Stimulated activated CD4-positive, alpha-beta T cell treated with anti-CD3 and anti-CD28 coated beads, Interleukin-15, amount 100 ng/mL, for 24 hours (primary cell): Measurements from ENCODE around the gene WRAP73.
"Not testable (repeated sequence)": the region's sequence is repeated elsewhere in the genome, so short reads cannot be mapped to it uniquely, and the experiment has no call there.

Experiments
- DNase-seq: peaks from one replicate; pipeline ENCODE4 v3.0.0-alpha.2; 2020

WRAP73 gene

DNA sequence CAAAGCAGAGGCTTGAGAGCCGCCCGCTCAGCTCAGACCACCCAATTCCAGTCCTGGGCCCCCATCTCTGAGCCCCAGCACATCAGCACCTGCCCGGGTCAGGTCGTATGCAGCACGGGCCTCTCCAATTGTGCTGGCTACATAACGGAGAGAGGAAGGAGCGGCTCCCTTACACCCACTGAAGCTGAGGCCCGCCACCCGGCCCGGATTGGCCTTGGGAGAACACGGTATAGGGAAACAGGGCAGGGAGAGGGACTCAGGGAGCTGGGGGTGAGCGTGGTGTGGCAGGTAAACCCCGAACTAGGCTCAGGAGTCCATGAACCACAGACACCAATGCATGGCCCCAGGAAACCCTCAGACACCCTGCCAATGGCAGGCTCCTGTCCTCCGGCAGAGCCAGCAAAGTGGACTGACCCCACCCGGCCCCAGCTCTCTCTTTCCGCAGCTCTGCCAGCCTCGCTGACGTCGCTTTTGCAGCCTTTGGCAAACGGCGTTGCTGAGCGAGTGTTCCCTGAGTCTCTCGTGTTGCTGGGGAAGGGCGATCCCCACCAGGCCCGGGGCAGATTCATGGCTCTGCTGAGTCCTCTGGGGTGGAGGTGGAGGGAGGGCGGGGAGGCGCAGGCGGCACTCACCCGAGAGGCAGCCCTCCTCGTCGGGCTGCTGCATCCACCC lies 55.1 kb downstream of the WRAP73 start:
- DNase-seq = no peak

DNA sequence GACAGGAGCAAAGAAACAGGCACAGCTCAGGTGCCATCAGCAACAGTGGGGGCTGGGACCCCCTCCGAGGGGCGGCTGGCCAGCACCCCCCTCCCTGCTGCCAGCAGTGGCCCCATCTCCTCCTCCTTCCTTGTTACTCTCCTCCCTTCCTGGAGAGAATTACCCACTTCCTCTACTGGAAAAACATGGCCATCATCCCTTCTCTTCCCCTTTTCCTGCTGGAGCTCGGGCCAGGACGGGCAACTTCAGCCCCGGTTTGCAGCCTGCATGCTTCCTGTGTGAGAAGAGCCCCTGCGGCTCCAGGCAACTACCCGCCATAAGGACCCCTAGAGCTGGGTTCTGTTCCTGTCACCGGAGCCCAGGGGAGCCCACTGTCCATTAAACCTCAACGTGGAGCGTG lies 56.2 kb downstream of the WRAP73 start:
- DNase-seq = no peak

DNA sequence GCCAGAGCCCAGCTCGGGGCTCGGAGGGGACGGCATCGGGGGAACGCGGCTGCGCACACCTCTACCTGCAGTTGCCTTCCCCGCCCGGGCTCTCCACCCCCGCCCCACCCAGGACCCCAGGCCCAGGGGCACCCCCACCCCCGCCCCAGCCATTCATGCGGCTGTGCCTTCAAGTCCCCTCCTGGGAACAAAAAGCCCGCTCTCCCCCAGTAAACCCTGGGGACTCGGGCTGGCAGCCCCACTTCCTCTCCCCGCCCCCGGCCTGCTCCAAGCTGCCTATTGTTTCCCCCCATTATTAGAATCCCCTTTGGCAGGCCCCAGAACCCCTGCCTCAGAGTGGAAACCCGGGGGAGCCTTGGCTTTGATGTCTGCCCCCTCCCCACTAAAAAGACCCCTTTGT lies 56.6 kb downstream of the WRAP73 start:
- DNase-seq = no peak

DNA sequence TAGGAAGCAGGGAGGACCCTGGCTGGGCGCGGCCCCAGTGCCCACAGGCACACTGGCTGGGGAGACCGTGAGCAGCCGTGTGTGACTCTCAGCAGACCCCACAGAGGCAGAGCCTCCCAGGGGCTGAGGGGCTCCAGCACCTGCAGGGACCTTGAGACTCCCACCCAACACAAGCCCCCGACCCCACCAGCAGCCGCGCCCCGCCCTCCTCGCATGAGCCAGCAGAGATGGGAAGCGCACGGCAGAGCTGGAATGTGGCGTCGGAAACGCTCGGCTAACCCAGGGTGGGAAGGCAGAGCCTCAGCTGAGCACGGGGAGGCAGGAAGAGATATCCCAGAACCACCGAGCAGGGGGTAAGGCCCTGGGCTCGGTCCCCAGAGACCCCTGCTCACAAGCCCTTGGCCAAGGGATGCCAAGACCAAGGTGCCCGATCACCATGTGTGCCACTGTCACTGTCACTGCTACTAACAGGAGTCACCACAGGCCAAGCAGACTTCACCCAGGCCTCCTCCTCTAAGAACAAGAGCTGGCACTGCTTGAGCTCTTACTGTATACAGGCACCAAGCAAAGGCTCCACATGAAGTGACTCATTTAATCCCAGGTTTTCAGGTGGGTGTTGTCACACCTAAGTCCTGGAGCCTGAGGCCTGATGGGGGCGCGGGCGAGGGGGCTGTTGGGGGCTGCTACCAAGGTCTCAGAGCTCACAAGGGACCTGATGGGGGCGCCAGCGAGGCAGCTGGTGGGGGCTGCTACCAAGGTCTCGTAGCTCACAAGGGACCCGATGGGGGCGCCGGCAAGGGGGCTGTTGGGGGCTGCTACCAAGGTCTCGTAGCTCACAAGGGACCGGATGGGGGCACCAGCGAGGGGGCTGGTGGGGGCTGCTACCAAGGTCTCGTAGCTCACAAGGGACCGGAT lies 58.7 kb downstream of the WRAP73 start:
- no peak for DNase-seq

DNA sequence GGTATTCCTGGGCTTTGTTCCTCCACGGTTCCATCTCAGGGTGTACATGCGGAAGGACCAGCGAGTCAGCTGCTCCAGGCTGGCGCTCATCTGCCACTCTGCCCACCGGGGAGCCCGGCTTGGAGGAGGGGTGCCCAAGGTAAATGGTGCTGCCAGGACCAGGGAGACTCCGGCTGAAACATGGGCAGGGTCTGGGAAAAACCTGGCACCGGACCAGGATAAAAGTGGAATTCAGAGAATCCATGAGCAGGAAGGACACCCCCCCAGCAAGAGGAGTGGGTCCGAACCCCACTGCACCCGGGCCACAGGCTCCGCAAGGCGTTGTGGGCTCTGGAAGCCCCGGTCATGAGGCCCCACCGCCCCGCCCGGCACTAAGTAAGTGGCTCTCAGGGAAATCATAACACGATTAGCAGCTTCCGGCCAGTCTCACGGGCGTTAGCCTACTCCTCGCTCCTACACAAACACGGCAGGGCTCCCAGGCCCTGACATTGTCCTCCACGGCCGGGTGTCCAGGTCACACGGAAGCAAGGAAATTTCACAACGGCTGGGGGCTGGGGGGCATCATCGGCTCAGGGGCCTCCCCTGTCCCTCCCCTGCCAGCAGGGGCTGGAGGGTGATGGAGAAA lies 59.7 kb downstream of the WRAP73 start:
- DNase-seq = no peak

DNA sequence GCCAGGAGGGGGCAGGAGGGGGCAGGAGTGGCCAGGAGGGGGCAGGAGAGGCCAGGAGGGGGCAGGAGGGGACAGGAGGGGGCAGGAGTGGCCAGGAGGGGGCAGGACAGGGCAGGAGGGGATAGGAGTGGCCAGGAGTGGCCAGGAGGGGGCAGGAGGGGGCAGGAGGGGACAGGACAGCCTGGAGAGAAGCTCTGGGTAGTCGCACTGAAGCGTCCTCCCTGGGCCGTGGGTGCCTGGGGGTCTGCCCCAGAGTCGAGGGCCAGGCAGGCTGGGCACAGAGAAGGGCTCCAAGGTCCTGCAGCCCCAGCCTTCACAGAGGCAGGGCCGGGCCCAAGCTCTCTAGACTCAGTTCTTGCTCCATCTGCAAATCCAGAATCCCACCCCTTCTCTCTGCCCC lies 61.5 kb downstream of the WRAP73 start:
- DNase-seq = no peak

DNA sequence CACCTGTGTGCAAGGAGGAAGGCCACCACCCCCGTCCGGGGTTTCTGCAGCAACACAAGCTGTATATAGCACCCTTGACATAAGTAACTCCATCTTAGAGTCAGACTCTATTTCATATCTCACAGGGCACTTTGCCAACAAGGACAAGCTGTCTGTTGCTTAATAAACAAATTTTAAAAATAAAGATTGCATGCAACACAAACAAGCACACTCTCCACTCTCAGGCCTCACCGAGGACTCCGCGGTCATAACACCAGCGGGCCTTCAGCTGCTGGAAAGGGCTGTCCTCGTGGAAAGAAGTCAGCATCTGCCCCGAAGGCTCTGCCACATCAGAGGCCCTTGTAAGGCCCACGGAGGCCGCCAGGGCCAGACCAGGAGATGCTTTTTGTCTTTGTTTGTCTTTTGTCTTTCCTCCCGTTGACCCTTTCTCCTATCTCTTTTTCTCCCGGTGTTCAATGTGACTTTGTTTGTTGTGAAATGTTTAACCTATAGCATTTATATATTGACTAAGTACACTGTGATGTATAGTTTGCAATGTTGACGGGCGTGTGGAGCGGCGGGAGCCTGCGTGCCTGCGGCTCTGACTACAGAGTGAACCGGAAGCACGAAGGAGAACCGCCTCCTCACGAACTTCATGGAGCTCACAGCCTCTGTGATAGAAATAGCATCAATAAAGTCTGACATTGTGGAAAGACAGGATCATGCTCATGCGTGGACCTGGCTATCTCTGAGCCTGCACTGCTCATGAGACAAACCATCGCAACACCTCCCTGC lies 62.7 kb downstream of the WRAP73 start:
- DNase-seq = no peak

DNA sequence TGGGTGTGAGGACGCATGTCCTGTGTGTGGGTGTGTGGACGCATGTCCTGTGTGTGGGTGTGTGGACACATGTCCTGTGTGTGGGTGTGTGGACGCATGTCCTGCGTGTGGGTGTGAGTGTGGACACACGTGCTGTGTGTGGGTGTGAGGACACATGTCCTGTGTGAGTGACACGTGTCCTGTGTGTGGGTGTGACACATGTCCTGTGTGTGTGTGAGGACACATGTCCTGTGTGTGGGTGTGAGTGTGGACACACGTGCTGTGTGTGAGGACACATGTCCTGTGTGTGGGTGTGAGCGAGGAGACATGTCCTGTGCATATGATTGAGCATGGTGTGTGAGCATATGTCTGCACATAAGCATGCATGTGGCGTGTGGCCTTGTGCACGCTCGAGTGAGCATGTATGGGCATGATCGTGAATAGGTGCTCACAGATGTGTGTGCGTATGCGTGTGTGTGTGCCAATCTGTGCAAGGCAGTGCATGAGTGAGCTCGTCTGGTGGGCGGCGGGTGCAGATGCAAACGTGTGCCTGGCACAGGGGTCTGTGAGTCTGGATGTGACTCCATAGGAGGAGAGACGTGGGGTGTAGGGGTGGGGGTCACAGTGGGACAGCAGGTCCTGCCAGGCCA lies 63.8 kb downstream of the WRAP73 start:
- DNase-seq = no peak

DNA sequence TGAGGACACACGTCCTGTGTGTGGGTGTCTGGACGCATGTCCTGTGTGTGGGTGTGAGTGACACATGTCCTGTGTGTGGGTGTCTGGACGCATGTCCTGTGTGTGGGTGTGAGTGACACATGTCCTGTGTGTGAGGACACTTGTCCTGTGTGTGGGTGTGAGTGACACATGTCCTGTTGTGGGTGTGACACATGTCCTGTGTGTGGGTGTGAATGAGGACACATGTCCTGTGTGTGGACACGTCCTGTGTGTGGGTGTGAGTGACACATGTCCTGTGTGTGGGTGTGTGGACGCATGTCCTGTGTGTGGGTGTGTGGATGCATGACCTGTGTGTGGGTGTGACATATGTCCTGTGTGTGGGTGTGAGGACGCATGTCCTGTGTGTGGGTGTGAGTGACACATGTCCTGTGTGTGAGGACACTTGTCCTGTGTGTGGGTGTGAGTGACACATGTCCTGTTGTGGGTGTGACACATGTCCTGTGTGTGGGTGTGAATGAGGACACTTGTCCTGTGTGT lies 64.5 kb downstream of the WRAP73 start:
- DNase-seq = not testable (repeated sequence)

DNA sequence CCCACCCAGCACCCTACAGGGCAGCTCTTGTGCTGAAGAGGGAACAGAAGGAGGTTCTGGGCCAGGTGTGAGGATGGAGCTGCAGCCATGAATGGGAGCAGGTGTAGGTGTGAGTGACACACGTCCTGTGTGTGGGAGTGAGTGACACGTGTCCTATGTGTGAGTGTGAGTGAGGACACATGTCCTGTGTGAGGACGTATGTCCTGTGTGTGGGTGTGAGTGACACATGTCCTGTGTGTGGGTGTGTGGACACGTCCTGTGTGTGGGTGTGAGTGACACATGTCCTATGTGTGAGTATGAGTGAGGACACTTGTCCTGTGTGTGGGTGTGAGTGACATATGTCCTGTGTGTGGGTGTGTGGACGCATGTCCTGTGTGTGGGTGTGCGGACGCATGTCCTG lies 65.0 kb downstream of the WRAP73 start:
- peak; percentile 35 for DNase-seq

DNA sequence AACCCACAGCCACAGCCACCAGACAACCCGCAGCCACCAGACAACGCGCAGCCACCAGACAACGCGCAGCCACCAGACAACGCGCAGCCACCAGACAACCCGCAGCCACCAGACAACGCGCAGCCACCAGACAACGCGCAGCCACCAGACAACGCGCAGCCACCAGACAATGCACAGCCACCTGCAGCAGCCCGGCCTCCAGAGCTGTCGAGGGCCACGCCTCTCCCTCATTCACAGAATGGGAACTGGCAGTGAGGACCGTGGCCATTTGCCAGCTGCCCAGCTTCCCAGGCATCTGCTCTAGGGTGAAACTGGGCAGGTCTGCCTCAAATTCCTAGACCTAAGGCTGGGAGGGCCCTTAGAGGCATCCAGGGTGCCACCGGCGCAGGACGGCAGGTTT lies 66.2 kb downstream of the WRAP73 start:
- DNase-seq = not testable (repeated sequence)

DNA sequence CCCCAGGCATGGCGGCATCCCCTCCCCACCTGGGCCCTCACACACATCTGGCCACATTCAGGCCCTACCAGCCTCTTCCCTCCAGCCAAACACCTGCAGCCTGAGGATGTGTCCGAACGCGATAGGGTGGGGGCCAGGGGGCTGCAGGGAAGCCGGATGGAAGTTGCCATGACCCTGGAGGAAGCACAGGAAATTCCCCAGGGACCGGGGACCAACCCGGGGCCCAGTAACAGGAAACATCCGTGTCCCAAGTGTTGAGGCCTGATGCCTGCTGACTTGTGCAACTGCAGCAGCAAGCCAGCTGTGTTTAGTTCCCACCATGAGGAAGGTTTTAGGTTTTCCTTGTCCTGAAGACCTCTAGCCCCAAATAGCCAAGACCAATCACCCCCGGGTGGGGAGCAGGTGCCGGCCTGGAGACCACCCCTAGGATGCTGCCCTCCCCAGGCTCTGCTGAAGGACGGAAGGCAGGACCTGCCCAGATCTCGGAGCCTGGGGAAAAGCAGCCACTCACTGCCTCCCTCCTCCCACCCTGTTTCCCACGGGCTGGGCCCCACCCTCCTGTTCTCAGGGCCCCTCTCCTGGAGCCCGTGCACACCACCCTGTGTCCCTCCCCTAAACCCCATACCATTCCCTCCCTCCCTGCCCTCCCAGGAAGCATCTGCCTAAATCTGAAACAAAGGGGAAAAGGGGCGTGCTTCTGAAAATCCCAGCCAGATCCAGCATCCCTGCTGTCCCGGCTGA lies 68.4 kb downstream of the WRAP73 start:
- no peak for DNase-seq
